ENCODE data around the gene CTXND2.
"Not testable (repeated sequence)": the region's sequence is repeated elsewhere in the genome, so short reads cannot be mapped to it uniquely, and the experiment has no call there.

The CTXND2 gene

DNA sequence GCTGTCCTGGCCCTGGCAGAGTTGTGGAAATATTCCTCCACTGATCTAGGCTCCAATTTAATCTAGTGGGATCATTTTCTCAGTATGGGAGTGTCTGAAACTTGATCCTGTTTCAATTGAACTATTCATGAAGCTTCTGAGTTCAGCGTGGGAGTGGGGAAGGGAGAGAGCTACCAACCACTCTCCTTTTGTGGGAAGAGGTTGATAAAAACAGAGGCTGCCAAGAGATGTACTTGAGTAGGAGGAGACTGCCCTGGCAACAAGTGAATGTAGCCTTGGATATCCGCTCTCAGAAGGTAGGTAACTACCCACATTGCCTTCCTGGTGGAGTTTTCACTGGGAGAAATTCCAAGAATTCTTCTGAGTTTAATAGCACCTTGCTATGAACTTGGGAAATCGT, at the start of gene CTXND2:
Gene CTXND2 (plus strand): TSS at position 119 of the 400 bp plus-strand sequence. CDS start 25,179 bp downstream, outside the sequence.
- Histone ChIP-seq H3K4me1 (ENCODE audit: insufficient read depth, low read length) (no peaks in the 10 kb centered on the region), H3K4me3 (ENCODE audit: low read length) (no peak within 1 kb of the TSS), H3K9me3 (ENCODE audit: low read length) (no peaks in the 10 kb centered on the region)

DNA sequence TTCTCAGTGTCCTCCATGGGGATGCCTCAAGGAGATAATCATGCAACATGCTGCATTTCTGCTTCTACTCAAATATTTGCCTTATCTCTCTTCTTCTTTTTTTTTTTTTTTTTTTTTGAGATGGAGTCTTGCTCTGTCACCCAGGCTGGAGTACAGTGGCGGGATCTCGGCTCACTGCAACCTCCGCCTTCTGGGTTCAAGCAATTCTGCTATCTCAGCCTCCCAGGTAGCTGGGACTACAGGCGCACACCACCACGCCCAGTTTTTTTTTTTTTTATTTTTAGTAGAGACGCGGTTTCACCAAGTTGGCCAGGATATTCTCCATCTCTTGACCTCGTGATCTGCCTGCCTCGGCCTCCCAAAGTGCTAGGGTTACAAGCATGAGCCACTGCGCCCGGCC, 46.1 kb upstream of the CTXND2 start:
- not testable (repeated sequence) for H3K4me1 ChIP-seq (ENCODE audit: insufficient read depth, low read length); H3K4me3 ChIP-seq (ENCODE audit: low read length); H2AFZ ChIP-seq (ENCODE audit: low read depth, low read length); H3K27me3 ChIP-seq (ENCODE audit: insufficient read depth, low read length); H3K9me3 ChIP-seq (ENCODE audit: low read length)
- H3K36me3 ChIP-seq (ENCODE audit: insufficient read depth, low read length): peaks cover 21% of the 10 kb centered on the region

More for the DNA sequence above, at the start of gene CTXND2:
- no peaks in the 10 kb centered on the region for H3K27me3 ChIP-seq (ENCODE audit: insufficient read depth, low read length)
- no peaks in the 10 kb centered on the region for H3K36me3 ChIP-seq (ENCODE audit: insufficient read depth, low read length)
- no peak within 1 kb of the TSS for H2AFZ ChIP-seq (ENCODE audit: low read depth, low read length)

DNA sequence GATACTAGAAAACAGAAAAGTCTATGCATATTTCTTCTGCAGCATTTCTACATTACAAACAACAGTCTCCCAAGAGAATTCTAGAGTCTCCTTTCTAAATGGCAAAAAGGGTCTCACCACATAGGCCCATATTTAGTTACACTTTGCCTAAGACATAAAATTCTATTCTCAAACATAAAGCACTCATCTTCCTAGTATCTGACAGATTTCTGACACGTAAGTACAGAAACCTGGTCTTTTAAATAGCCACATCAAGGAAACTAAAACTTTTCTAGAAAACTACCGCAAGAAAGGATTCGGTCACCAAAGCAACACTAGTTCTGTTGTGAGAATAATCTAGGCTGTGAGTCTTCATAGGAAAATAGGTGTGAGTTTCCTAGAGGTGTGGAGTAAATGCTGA, 45.3 kb upstream of the CTXND2 start:
- H2AFZ ChIP-seq (ENCODE audit: low read depth, low read length): no peak overlapping the region
- H3K36me3 ChIP-seq (ENCODE audit: insufficient read depth, low read length): peaks cover 18% of the 10 kb centered on the region
- no peak overlapping the region for H3K4me3 ChIP-seq (ENCODE audit: low read length)
- H3K9me3 ChIP-seq (ENCODE audit: low read length): no peaks in the 10 kb centered on the region
- H3K4me1 ChIP-seq (ENCODE audit: insufficient read depth, low read length): no peaks in the 10 kb centered on the region
- H3K27me3 ChIP-seq (ENCODE audit: insufficient read depth, low read length): no peaks in the 10 kb centered on the region

DNA sequence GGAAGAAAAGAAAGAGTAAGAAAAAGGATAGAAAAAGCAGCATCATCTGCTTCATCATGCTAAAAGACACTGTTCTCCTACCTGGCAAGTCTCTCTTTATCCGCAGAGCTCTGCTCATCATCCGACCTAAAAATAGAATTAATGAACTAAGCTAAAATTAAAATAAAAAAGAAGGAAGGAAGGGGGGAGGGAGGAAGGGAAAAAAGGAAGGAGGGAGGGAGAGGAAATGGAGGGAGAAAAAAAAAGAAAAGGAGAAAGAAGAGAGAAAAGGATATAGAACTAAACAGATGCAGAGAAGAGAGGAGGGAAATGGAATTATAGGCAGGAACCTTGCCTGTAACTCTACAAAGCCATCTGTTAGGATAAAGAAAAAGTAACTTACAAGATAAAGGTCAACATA, 44.6 kb upstream of the CTXND2 start:
- peaks cover 17% of the 10 kb centered on the region for H3K36me3 ChIP-seq (ENCODE audit: insufficient read depth, low read length)
- H3K9me3 ChIP-seq (ENCODE audit: low read length): no peaks in the 10 kb centered on the region
- no peaks in the 10 kb centered on the region for H3K27me3 ChIP-seq (ENCODE audit: insufficient read depth, low read length)
- H3K4me3 ChIP-seq (ENCODE audit: low read length): no peak overlapping the region
- H3K4me1 ChIP-seq (ENCODE audit: insufficient read depth, low read length): no peaks in the 10 kb centered on the region
- H2AFZ ChIP-seq (ENCODE audit: low read depth, low read length): no peak overlapping the region

DNA sequence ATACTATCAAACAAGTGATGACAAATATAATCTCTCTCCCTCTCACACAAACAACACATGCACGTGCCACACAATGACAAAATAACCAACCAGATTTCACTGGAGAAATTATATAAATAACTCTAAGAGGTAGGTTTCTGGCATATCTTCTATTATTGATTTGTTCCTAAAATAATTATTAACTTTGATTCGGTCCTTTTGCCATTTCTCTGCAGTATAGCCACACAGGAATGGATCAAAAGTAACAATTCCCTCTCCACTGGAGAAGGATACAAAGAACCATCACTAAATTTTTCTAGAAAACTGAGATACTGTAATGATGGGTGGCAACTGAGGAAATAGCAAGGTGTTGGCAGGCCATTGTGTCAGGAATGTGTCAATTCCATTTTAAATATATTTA, 44.0 kb upstream of the CTXND2 start:
- no peaks in the 10 kb centered on the region for H3K4me1 ChIP-seq (ENCODE audit: insufficient read depth, low read length)
- H3K36me3 ChIP-seq (ENCODE audit: insufficient read depth, low read length): peaks cover 16% of the 10 kb centered on the region
- no peaks in the 10 kb centered on the region for H3K27me3 ChIP-seq (ENCODE audit: insufficient read depth, low read length)
- H3K4me3 ChIP-seq (ENCODE audit: low read length): no peak overlapping the region
- no peak overlapping the region for H2AFZ ChIP-seq (ENCODE audit: low read depth, low read length)
- no peaks in the 10 kb centered on the region for H3K9me3 ChIP-seq (ENCODE audit: low read length)

DNA sequence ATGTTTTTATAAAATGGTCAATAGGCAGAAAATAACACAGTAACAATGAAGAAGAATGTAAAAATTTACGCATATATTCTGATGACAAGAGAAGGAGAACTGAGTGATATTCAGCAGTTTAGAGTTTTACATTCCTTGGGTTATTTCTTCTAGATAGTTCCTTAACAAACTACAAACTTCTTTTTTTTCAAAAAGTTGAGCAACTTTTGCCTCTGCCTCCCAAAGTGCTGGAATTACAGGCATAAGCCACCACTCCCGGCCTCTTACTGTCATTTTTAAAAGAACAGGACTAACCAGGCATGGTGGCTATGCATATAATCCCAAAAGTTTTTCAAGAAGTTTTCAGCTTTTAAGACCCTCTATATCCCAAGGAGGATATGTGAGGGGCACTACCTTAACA, 43.5 kb upstream of the CTXND2 start:
- Histone ChIP-seq H2AFZ (ENCODE audit: low read depth, low read length) (no peak overlapping the region), H3K27me3 (ENCODE audit: insufficient read depth, low read length) (no peaks in the 10 kb centered on the region), H3K9me3 (ENCODE audit: low read length) (no peaks in the 10 kb centered on the region), H3K4me1 (ENCODE audit: insufficient read depth, low read length) (no peaks in the 10 kb centered on the region), H3K36me3 (ENCODE audit: insufficient read depth, low read length) (peaks cover 18% of the 10 kb centered on the region), H3K4me3 (ENCODE audit: low read length) (no peak overlapping the region)

DNA sequence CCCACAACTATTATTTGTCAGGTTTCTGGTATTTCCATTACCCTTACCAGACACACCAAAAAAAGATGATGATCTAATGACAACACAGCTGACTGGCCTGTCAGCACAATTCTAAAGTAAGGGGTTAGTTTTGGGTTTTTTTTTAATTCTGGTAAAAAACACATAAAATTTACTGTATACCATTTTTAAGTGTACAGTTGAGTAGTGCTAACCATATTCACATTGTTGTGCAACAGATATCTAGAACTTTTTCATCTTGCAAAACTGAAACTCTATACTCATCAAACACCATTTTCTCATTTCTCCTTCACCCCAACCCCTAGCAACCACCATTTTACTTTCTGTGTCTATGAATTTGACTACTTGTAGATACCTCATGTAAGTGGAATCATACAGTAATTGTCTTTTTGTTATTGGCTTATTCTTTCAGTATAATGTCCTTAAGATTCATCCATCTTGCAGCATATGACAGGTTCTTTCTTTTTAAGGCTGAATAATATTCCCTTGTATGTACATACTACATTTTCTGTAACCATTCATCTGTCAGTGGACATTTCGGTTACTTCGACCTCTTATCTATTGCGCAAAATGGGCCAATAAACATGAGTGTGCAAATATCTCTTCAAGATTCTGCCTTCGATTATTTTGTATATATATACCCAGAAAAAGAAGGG, 40.3 kb upstream of the CTXND2 start:
- peaks cover 14% of the 10 kb centered on the region for H3K36me3 ChIP-seq (ENCODE audit: insufficient read depth, low read length)
- H2AFZ ChIP-seq (ENCODE audit: low read depth, low read length): no peak overlapping the region
- H3K4me3 ChIP-seq (ENCODE audit: low read length): no peak overlapping the region
- peaks cover 3% of the 10 kb centered on the region for H3K9me3 ChIP-seq (ENCODE audit: low read length)
- no peaks in the 10 kb centered on the region for H3K4me1 ChIP-seq (ENCODE audit: insufficient read depth, low read length)
- no peaks in the 10 kb centered on the region for H3K27me3 ChIP-seq (ENCODE audit: insufficient read depth, low read length)

DNA sequence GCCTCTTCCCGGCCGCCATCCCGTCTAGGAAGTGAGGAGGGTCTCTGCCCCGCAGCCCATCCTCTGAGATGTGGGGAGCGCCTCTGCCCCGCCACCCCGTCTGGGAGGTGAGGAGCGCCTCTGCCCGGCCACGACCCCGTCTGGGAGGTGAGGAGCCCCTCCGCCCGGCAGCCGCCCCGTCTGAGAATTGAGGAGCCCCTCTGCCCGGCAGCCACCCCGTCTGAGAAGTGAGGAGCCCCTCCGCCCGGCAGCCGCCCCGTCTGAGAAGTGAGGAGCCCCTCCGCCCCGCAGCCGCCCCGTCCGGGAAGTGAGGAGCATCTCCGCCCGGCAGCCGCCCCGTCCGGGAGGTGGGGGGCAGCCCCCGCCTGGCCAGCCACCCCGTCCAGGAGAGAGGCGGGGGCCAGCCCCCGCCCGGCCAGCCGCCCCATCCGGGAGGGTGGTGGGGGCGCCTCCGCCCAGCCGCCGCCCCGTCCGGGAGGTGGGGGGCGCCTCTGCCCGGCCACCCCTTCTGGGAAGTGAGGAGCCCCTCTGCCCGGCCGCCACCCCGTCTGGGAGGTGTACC, 36.1 kb upstream of the CTXND2 start:
- H3K4me3 ChIP-seq (ENCODE audit: low read length); H3K9me3 ChIP-seq (ENCODE audit: low read length); H3K4me1 ChIP-seq (ENCODE audit: insufficient read depth, low read length); H3K27me3 ChIP-seq (ENCODE audit: insufficient read depth, low read length); H2AFZ ChIP-seq (ENCODE audit: low read depth, low read length): not testable (repeated sequence)
- H3K36me3 ChIP-seq (ENCODE audit: insufficient read depth, low read length): peaks cover 34% of the 10 kb centered on the region

DNA sequence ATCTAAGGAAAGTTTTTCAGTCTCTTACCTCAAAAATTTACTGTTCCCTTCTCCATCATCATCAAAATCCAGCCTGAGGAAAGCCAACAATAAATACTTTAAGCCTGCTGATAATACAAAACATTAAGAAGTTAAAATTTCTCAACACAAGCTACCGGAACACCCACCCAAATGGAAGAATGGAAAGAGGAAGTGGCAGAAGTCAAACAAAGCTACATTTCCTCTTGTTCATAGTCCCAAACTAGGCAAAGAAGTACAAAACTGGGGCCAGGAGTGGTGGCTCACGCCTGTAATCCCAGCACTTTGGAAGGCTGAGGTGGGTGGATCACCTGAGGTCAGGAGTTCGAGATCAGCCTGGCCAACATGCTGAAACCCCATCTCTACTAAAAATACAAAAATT, 34.2 kb upstream of the CTXND2 start:
- H2AFZ ChIP-seq (ENCODE audit: low read depth, low read length): not testable (repeated sequence)

DNA sequence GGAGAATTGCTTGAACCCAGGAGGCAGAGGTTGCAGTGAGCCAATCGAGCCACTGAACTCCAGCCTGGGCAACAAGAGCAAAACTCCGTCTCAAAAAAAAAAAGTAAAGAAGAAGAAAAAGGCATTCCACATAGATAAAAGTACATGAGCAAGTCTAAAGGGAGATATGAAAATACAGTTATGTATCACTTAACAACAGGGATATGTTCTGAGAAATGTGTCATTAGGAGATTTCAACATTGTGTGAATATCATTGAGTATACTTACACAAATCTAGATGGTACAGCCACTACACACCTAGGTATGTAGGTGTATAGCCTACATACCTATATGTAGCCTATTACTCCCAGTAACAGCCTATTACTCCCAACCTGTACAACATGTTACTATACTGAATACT, 23.2 kb upstream of the CTXND2 start:
- Histone ChIP-seq H3K4me3 (ENCODE audit: low read length) (no peak overlapping the region), H3K36me3 (ENCODE audit: insufficient read depth, low read length) (no peaks in the 10 kb centered on the region), H3K27me3 (ENCODE audit: insufficient read depth, low read length) (no peaks in the 10 kb centered on the region), H2AFZ (ENCODE audit: low read depth, low read length) (no peak overlapping the region), H3K9me3 (ENCODE audit: low read length) (no peaks in the 10 kb centered on the region), H3K4me1 (ENCODE audit: insufficient read depth, low read length) (no peaks in the 10 kb centered on the region)

More for the DNA sequence above, 34.2 kb upstream of the CTXND2 start:
- not testable (repeated sequence) for H3K9me3 ChIP-seq (ENCODE audit: low read length); H3K27me3 ChIP-seq (ENCODE audit: insufficient read depth, low read length); H3K4me1 ChIP-seq (ENCODE audit: insufficient read depth, low read length); H3K4me3 ChIP-seq (ENCODE audit: low read length)
- H3K36me3 ChIP-seq (ENCODE audit: insufficient read depth, low read length): peaks cover 31% of the 10 kb centered on the region

DNA sequence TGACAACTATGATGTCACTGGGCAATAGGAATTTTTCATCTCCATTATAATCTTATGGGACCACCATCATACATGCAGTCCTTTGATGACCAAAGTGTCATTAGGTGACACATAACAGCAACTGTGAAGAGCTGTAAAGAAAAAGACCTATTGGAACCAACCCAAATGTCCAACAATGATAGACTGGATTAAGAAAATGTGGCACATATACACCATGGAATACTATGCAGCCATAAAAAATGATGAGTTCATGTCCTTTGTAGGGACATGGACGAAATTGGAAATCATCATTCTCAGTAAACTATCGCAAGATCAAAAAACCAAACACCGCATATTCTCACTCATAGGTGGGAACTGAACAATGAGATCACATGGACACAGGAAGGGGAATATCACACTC, 22.7 kb upstream of the CTXND2 start:
- H2AFZ ChIP-seq (ENCODE audit: low read depth, low read length); H3K27me3 ChIP-seq (ENCODE audit: insufficient read depth, low read length); H3K36me3 ChIP-seq (ENCODE audit: insufficient read depth, low read length); H3K9me3 ChIP-seq (ENCODE audit: low read length); H3K4me3 ChIP-seq (ENCODE audit: low read length); H3K4me1 ChIP-seq (ENCODE audit: insufficient read depth, low read length): not testable (repeated sequence)

DNA sequence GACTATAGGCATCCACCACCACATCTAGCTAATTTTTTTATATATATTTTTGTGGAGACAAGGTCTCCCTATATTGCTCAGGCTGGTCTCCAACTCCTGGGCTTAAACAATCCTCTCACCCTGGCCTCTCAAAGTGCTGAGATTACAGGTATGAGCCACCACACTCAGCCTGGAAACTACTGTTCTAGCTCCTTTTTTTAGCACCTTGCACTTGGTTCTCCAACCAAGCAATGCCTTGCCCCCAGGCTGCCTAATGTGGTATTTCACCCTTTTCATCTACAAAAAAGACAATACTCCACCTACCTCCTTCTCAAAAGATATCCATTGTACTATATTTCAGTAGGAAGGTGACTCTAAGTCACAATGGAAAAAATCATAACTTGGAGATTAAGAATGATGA, 17.3 kb upstream of the CTXND2 start:
- H3K9me3 ChIP-seq (ENCODE audit: low read length): peaks cover 3% of the 10 kb centered on the region
- no peaks in the 10 kb centered on the region for H3K27me3 ChIP-seq (ENCODE audit: insufficient read depth, low read length)
- H3K4me1 ChIP-seq (ENCODE audit: insufficient read depth, low read length): peaks cover 11% of the 10 kb centered on the region
- H3K36me3 ChIP-seq (ENCODE audit: insufficient read depth, low read length): peaks cover 5% of the 10 kb centered on the region
- no peak overlapping the region for H2AFZ ChIP-seq (ENCODE audit: low read depth, low read length)
- H3K4me3 ChIP-seq (ENCODE audit: low read length): no peak overlapping the region

DNA sequence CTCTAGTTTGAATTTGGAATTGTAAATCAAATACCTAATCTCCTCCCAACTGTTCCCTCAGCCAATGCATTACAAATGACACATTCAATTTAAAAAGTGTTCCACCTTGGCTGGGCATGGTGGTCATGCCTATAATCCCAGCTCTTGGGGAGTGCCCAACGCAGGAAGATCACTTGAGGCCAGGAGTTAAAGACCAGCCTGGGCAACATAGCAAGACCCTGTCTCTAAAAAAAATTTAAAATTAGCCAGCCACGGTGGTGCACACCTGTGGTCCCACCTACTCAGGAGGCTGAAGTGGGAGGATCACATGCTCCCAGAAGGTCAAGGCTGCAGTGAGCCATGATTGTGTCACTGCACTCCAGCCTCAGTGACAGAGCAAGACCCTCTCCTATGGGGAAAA, 14.4 kb upstream of the CTXND2 start:
- peaks cover 5% of the 10 kb centered on the region for H3K36me3 ChIP-seq (ENCODE audit: insufficient read depth, low read length)
- H2AFZ ChIP-seq (ENCODE audit: low read depth, low read length): no peak overlapping the region
- H3K9me3 ChIP-seq (ENCODE audit: low read length): peaks cover 3% of the 10 kb centered on the region
- no peak overlapping the region for H3K4me3 ChIP-seq (ENCODE audit: low read length)
- peaks cover 17% of the 10 kb centered on the region for H3K4me1 ChIP-seq (ENCODE audit: insufficient read depth, low read length)
- H3K27me3 ChIP-seq (ENCODE audit: insufficient read depth, low read length): no peaks in the 10 kb centered on the region

DNA sequence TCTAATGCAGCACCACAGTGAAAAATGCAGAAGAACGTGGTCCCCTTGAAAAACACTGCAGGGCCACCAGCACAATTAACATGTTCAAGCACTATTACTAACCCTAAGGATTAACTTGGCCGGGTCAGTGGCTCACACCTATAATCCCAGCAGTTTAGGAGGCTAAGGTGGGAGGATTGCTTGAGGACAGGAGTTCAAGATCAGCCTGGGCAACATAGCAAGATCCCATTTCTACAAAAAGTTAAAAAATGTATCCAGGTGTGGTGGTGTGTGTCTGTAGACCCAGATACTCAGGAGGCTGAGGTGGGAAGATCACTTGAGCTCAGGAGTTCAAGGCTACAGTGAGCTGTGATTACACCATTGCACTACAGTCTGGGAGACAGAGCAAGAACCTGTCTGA, 13.4 kb upstream of the CTXND2 start:
- H3K9me3 ChIP-seq (ENCODE audit: low read length): peaks cover 3% of the 10 kb centered on the region
- H3K27me3 ChIP-seq (ENCODE audit: insufficient read depth, low read length): no peaks in the 10 kb centered on the region
- peaks cover 17% of the 10 kb centered on the region for H3K4me1 ChIP-seq (ENCODE audit: insufficient read depth, low read length)
- peaks cover 5% of the 10 kb centered on the region for H3K36me3 ChIP-seq (ENCODE audit: insufficient read depth, low read length)
- no peak overlapping the region for H2AFZ ChIP-seq (ENCODE audit: low read depth, low read length)
- no peak overlapping the region for H3K4me3 ChIP-seq (ENCODE audit: low read length)

Data from neuron (in vitro differentiated cells).